ENCODE measurements around the gene COL4A1. TPM values are rescaled to one million over a fixed set of nuclear protein-coding genes. Genes with fewer than 3 reads are reported as not detected.

COL4A1 gene
- total RNA-seq, 6 donors from 2014 or later: 81.7 to 309 (median 167) TPM

- ATAC-seq (ENCODE audit: low FRiP score in 2 of 2): peak; percentile 5 to 34
- peaks cover 18 to 72% (median 44%) of the 10 kb centered on the region in 4 donors for H3K4me1 ChIP-seq
- peaks cover 0 to 13% (median 0%) of the 10 kb centered on the region in 4 donors for H3K36me3 ChIP-seq
- peak in 1 of 2 donors; percentile 77 for DNase-seq
- H3K27me3 ChIP-seq: no peaks in the 10 kb centered on the region
- no peak overlapping the region for H3K4me3 ChIP-seq
- H3K27ac ChIP-seq: peak overlapping the region; percentile 78 to 82 (median 78)
- no peaks in the 10 kb centered on the region for H3K9me3 ChIP-seq
- 56 to 61% methylated on average over 16 to 19 of the region's 19 CpGs for WGBS, 2 donors
- TF ChIP-seq EP300 (IDR thresholded peaks at IDR 0.05) (peak in 3 of 4 donors; percentile 32 to 87 (median 47)), POLR2AphosphoS5 (IDR thresholded peaks at IDR 0.05) (peak in 1 of 2 donors; percentile 86), CTCF (IDR thresholded peaks at IDR 0.05) (no peak), POLR2A (IDR thresholded peaks at IDR 0.05) (no peak)
Measured at GRCh38 chr13:110319774-110320509, 13.0 kb upstream of the COL4A1 start.

GRCh38 chr13:110319397-110319773, 12.4 kb upstream of the COL4A1 start:
- H3K9me3 ChIP-seq: no peaks in the 10 kb centered on the region
- H3K4me1 ChIP-seq: peaks cover 13 to 70% (median 45%) of the 10 kb centered on the region in 4 donors
- WGBS, 2 donors: 56 to 61% methylated on average over 4 of the region's 4 CpGs
- H3K36me3 ChIP-seq: peaks cover 0 to 13% (median 0%) of the 10 kb centered on the region in 4 donors
- no peak for TF ChIP-seq POLR2A (IDR thresholded peaks at IDR 0.05)
- DNase-seq (no peak), ATAC-seq (ENCODE audit: low FRiP score in 2 of 2) (no peak)
- H3K27me3 ChIP-seq: no peaks in the 10 kb centered on the region
- H3K27ac ChIP-seq: peak overlapping the region; percentile 78 to 82 (median 78)
- no peak overlapping the region for H3K4me3 ChIP-seq

- Histone ChIP-seq H3K27ac (peak overlapping the region; percentile 40 to 82 (median 78)), H3K4me1 (peaks cover 13 to 65% (median 44%) of the 10 kb centered on the region in 4 donors), H3K27me3 (no peaks in the 10 kb centered on the region), H3K9me3 (no peaks in the 10 kb centered on the region), H3K4me3 (no peak overlapping the region), H3K36me3 (peaks cover 0 to 13% (median 0%) of the 10 kb centered on the region in 4 donors)
- 71 to 73% methylated on average over 7 of the region's 7 CpGs for WGBS, 2 donors
- no peak for TF ChIP-seq EP300 (IDR thresholded peaks at IDR 0.05)
- TF ChIP-seq POLR2A (IDR thresholded peaks at IDR 0.05): no peak
- TF ChIP-seq CTCF (IDR thresholded peaks at IDR 0.05): no peak
- no peak for TF ChIP-seq POLR2AphosphoS5 (IDR thresholded peaks at IDR 0.05)
- ATAC-seq (ENCODE audit: low FRiP score in 2 of 2) (no peak), DNase-seq (no peak)
Measured at GRCh38 chr13:110318920-110319319, 12.0 kb upstream of the COL4A1 start.

- Histone ChIP-seq H3K27ac (peak overlapping the region in 2 of 4 donors; percentile 4 to 5), H3K4me3 (no peak overlapping the region), H3K9me3 (no peaks in the 10 kb centered on the region), H3K27me3 (no peaks in the 10 kb centered on the region), H3K4me1 (peaks cover 16 to 53% (median 41%) of the 10 kb centered on the region in 4 donors), H3K36me3 (peaks cover 0 to 13% (median 0%) of the 10 kb centered on the region in 4 donors)
- DNase-seq: no peak
- TF ChIP-seq POLR2A (IDR thresholded peaks at IDR 0.05): no peak
- 77 to 84% methylated on average over 13 of the region's 13 CpGs for WGBS, 2 donors
- no peak for ATAC-seq (ENCODE audit: low FRiP score in 2 of 2)
Measured at GRCh38 chr13:110317496-110318195, 10.7 kb upstream of the COL4A1 start.

- H3K27ac ChIP-seq: no peak overlapping the region
- 63 to 64% methylated on average over 5 of the region's 5 CpGs for WGBS, 2 donors
Measured at GRCh38 chr13:110317093-110317492, 10.1 kb upstream of the COL4A1 start.

More at GRCh38 chr13:110317093-110317492, 10.1 kb upstream of the COL4A1 start:
- Histone ChIP-seq H3K36me3 (peaks cover 0 to 13% (median 0%) of the 10 kb centered on the region in 4 donors), H3K27me3 (no peaks in the 10 kb centered on the region), H3K4me1 (peaks cover 22 to 48% (median 39%) of the 10 kb centered on the region in 4 donors), H3K4me3 (no peak overlapping the region), H3K9me3 (no peaks in the 10 kb centered on the region)
- DNase-seq (no peak), ATAC-seq (ENCODE audit: low FRiP score in 2 of 2) (no peak)
- TF ChIP-seq POLR2A (IDR thresholded peaks at IDR 0.05) (no peak), POLR2AphosphoS5 (IDR thresholded peaks at IDR 0.05) (no peak), EP300 (IDR thresholded peaks at IDR 0.05) (no peak), CTCF (IDR thresholded peaks at IDR 0.05) (no peak)

All from upper lobe of left lung (tissue), 6 donors.